HL-60 (cell line): Measurements from ENCODE around the gene ADAMTS2.

Source experiments
- DNase-seq, 2 experiments: peaks; one replicate each; pipeline ENCODE4 v3.0.0-alpha.2; 2010 to 2020; ENCODE audit warnings: low read depth in 1 of 2, low spot score in 1 of 2
- H3K27ac ChIP-seq: fragments of 250-450 bp; sonication (Bioruptor Pico); replicated peaks from 2 replicates; pipeline ENCODE4 v1.5.1; 2020; ENCODE audit warnings: mild to moderate bottlenecking, moderate library complexity
- H3K27me3 ChIP-seq: fragments of 250-450 bp; sonication (Bioruptor Pico); 2 replicates; pipeline ENCODE4 v1.5.1; 2021; ENCODE audit warnings: mild to moderate bottlenecking, moderate library complexity; ENCODE audit not compliant: insufficient read depth, poor library complexity, severe bottlenecking
- H3K4me3 ChIP-seq: replicated peaks from 2 replicates; pipeline ENCODE4 v1.5.1; 2011; ENCODE audit warnings: mild to moderate bottlenecking, control low read depth, low read length; ENCODE audit not compliant: insufficient read depth
- GABPA ChIP-seq: IDR thresholded peaks from 2 replicates; pipeline ENCODE4 v1.6.1; 2012; ENCODE audit warnings: low read depth
- POLR2AphosphoS5 ChIP-seq: IDR thresholded peaks from 2 replicates; pipeline ENCODE4 v1.6.1; 2012; ENCODE audit warnings: low read depth
- SPI1 ChIP-seq: IDR thresholded peaks from 2 replicates; pipeline ENCODE4 v1.6.1; 2012; ENCODE audit warnings: low read depth, mild to moderate bottlenecking, borderline replicate concordance
- TF ChIP-seq, protein P1 (sequence below): IDR thresholded peaks from 2 replicates; pipeline ENCODE4 v1.6.1; 2012; ENCODE audit warnings: low read depth; ENCODE audit not compliant: insufficient replicate concordance
- TF ChIP-seq, protein P2 (sequence below): IDR thresholded peaks from one replicate; pipeline ENCODE4 v1.5.1; 2011; ENCODE audit warnings: low read length, control low read depth, inconsistent platforms; ENCODE audit not compliant: insufficient read depth

ADAMTS2 gene

DNA sequence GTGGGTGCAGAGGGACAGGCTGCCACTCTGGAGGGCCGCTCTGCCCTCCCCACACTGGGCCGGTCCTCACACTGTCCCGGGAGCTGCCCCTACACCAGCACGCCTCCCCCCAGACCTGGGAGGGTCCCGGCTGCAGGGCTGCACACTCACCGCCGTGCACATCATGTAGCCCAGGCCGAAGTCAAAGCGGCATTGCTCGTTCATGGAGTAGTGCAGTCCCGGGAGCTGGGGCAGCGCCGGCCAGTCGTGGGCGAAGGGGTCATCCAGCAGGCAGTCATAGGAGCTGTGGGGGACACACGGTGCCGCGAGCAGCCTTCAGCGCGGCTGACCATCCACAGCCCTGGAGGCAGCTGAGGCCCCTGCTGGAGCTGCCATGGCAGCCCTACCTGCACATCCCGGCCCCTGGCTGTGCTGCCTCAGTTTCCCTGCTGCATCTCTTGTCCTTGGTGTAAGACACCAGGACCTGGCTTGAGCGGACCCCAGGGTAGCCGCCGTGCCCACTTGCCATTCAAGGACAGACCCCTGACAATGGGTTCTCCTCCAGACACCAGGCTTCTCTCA, 191.8 kb downstream of the ADAMTS2 start:
- Histone ChIP-seq H3K4me3 (no peak overlapping the region), H3K27me3 (no peaks in the 10 kb centered on the region), H3K27ac (no peak overlapping the region)
- DNase-seq: no peak
- TF ChIP-seq POLR2AphosphoS5 (no peak), SPI1 (no peak), GABPA (no peak)
- TF ChIP-seq, protein P1, sequence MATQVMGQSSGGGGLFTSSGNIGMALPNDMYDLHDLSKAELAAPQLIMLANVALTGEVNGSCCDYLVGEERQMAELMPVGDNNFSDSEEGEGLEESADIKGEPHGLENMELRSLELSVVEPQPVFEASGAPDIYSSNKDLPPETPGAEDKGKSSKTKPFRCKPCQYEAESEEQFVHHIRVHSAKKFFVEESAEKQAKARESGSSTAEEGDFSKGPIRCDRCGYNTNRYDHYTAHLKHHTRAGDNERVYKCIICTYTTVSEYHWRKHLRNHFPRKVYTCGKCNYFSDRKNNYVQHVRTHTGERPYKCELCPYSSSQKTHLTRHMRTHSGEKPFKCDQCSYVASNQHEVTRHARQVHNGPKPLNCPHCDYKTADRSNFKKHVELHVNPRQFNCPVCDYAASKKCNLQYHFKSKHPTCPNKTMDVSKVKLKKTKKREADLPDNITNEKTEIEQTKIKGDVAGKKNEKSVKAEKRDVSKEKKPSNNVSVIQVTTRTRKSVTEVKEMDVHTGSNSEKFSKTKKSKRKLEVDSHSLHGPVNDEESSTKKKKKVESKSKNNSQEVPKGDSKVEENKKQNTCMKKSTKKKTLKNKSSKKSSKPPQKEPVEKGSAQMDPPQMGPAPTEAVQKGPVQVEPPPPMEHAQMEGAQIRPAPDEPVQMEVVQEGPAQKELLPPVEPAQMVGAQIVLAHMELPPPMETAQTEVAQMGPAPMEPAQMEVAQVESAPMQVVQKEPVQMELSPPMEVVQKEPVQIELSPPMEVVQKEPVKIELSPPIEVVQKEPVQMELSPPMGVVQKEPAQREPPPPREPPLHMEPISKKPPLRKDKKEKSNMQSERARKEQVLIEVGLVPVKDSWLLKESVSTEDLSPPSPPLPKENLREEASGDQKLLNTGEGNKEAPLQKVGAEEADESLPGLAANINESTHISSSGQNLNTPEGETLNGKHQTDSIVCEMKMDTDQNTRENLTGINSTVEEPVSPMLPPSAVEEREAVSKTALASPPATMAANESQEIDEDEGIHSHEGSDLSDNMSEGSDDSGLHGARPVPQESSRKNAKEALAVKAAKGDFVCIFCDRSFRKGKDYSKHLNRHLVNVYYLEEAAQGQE: no peak
- TF ChIP-seq, protein P2, sequence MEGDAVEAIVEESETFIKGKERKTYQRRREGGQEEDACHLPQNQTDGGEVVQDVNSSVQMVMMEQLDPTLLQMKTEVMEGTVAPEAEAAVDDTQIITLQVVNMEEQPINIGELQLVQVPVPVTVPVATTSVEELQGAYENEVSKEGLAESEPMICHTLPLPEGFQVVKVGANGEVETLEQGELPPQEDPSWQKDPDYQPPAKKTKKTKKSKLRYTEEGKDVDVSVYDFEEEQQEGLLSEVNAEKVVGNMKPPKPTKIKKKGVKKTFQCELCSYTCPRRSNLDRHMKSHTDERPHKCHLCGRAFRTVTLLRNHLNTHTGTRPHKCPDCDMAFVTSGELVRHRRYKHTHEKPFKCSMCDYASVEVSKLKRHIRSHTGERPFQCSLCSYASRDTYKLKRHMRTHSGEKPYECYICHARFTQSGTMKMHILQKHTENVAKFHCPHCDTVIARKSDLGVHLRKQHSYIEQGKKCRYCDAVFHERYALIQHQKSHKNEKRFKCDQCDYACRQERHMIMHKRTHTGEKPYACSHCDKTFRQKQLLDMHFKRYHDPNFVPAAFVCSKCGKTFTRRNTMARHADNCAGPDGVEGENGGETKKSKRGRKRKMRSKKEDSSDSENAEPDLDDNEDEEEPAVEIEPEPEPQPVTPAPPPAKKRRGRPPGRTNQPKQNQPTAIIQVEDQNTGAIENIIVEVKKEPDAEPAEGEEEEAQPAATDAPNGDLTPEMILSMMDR: no peak

DNA sequence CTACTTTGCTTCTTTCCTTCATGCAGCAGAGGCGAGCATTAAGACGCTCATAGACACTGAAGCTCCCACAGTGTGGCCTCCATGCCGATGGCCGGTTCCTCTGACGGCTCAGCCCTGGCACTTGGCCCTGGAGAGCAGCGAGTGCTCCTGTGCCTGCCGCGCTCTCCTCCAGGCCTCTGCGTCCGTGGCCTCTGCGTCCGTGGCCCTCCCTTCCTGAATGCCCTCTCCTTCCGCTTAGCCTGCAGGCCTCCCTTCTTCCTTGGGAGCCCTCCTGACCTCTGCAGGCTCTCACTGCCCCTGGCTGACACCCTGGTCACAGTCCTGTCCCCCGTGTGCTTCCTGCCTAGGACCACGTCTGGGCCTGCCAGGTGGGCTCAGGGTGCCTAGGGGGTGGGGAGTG, 192.3 kb downstream of the ADAMTS2 start:
- no peak for DNase-seq
- H3K4me3 ChIP-seq: no peak overlapping the region
- no peaks in the 10 kb centered on the region for H3K27me3 ChIP-seq
- TF ChIP-seq, protein P1: no peak
- TF ChIP-seq POLR2AphosphoS5 (no peak), SPI1 (no peak), GABPA (no peak)
- TF ChIP-seq, protein P2: no peak
- H3K27ac ChIP-seq: no peak overlapping the region

DNA sequence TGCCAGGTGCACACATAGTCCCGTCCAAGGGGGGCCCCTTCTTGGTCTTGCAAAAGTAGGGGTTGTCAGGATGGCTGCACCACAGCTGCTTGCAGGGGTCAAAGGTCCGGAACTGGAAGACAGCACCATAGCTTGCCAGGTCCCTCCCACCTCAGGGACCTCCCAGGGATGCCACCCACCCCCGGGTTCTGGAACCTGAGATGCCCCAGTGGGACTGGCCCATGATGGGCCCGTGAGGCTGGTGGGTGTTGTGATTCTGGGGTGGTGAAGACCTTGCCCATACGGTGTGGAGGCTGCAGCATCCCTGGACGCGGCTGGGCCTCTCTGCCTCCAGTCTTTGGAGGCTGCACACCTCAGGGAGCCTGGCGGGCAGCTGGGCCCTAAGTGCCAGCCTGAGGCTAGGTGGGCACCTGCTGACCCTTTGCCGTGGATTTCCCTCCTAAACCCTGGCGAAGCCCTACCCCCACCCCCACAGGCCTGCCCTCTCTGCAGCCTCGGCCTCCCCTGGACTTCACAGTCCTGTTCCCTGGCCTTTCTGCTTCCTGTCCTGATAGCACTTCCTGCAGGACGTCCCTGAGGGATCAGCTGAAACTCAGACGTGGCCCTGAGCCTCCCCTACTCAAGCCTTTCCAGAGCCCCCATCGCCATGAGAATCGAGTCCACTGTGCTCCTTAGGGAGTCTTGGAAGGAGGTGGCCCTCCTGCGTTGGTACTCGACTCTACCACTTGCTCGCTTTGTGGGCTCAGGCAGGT, 192.9 kb downstream of the ADAMTS2 start:
- DNase-seq: no peak
- no peak overlapping the region for H3K27ac ChIP-seq
- no peaks in the 10 kb centered on the region for H3K27me3 ChIP-seq
- no peak overlapping the region for H3K4me3 ChIP-seq
- TF ChIP-seq POLR2AphosphoS5 (no peak), GABPA (no peak), SPI1 (no peak)
- TF ChIP-seq, protein P1: no peak
- TF ChIP-seq, protein P2: no peak
